Upper lobe of right lung (tissue), 1 donor: ENCODE results near the gene EPB41L4A. TPM values are rescaled to one million over a fixed set of nuclear protein-coding genes. Genes with fewer than 3 reads are reported as not detected.

Experiments used
- ATAC-seq: fragments of 200-7000 bp; cut with Tn5 transposase; one replicate; pipeline ENCODE4 v1.9.1; 2020; ENCODE audit warnings: mild to moderate bottlenecking, moderate library complexity
- DNase-seq: peaks from one replicate; pipeline ENCODE4 v3.0.0-alpha.2; 2020
- H3K27ac ChIP-seq: fragments of 200-600 bp; one replicate; pipeline ENCODE4 v1.8.0; 2022
- H3K27me3 ChIP-seq: fragments of 200-600 bp; one replicate; pipeline ENCODE4 v1.8.0; 2022; ENCODE audit warnings: mild to moderate bottlenecking
- H3K36me3 ChIP-seq: fragments of 200-600 bp; one replicate; pipeline ENCODE4 v1.8.0; 2022
- H3K4me1 ChIP-seq: fragments of 200-600 bp; one replicate; pipeline ENCODE4 v1.8.0; 2022
- H3K4me3 ChIP-seq: fragments of 200-600 bp; one replicate; pipeline ENCODE4 v1.8.0; 2022; ENCODE audit warnings: mild to moderate bottlenecking
- H3K9me3 ChIP-seq: fragments of 200-600 bp; one replicate; pipeline ENCODE4 v1.8.0; 2022
- intact Hi-C: fragments of 100-400 bp; cut with DNase I; formaldehyde crosslinking; loops from one replicate; pipeline ENCODE4 v1.11.0; 2022
- total RNA-seq: library from RNA; stranded (reverse); fragmentation: NEBNext Ultra II Directional; extraction: Animal tissue kit (Norgen Biotek cat#: 25700); gene quantifications from one replicate; pipeline ENCODE4 v1.2.1, GENCODE V29; 2021
- TF ChIP-seq, protein P1 (sequence below): fragments of 200-600 bp; IDR thresholded peaks from one replicate; pipeline ENCODE4 v1.8.0; 2022; ENCODE audit warnings: antibody characterized with exemption
- donor health status: DM: no; HTN: yes; CAD: no; lungs with severe emphysema.

Gene EPB41L4A
- total RNA-seq, 1 donor from 2014 or later = 35.2 TPM

GRCh38 chr5:112388739-112389138, 30.3 kb downstream of the EPB41L4A start:
- Histone ChIP-seq H3K4me3 (no peak overlapping the region), H3K36me3 (no peaks in the 10 kb centered on the region), H3K27me3 (no peaks in the 10 kb centered on the region), H3K9me3 (no peaks in the 10 kb centered on the region), H3K27ac (no peak overlapping the region), H3K4me1 (no peaks in the 10 kb centered on the region)
- DNase-seq = no peak
- TF ChIP-seq, protein P1, sequence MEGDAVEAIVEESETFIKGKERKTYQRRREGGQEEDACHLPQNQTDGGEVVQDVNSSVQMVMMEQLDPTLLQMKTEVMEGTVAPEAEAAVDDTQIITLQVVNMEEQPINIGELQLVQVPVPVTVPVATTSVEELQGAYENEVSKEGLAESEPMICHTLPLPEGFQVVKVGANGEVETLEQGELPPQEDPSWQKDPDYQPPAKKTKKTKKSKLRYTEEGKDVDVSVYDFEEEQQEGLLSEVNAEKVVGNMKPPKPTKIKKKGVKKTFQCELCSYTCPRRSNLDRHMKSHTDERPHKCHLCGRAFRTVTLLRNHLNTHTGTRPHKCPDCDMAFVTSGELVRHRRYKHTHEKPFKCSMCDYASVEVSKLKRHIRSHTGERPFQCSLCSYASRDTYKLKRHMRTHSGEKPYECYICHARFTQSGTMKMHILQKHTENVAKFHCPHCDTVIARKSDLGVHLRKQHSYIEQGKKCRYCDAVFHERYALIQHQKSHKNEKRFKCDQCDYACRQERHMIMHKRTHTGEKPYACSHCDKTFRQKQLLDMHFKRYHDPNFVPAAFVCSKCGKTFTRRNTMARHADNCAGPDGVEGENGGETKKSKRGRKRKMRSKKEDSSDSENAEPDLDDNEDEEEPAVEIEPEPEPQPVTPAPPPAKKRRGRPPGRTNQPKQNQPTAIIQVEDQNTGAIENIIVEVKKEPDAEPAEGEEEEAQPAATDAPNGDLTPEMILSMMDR = no peak
- intact Hi-C loops = no loop called here
- ATAC-seq = no peak

DNA sequence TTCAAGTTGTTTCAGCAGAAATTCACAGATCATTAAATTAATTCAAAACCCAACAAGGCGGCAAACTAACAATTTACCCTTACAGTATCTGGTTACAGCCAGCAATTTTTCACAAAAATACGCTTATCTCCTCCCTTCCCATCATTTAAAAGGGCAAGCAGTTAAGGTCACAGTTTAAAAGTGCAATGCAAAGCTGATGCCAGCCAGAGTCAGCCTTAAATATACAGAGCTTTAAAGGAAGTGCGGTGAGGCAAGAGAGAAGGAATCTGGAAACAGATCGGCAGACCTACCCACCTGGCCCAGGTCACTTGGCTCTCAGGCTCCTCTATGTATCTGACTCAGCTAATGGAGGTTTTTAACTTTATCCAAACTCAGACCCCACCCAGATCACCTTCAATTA, 31.0 kb downstream of the EPB41L4A start:
- no peak for DNase-seq
- peak; percentile 22 for ATAC-seq
- H3K27ac ChIP-seq = no peak overlapping the region
- intact Hi-C loops = no loop called here
- TF ChIP-seq, protein P1 = no peak
- no peaks in the 10 kb centered on the region for H3K9me3 ChIP-seq
- H3K4me3 ChIP-seq = no peak overlapping the region
- H3K36me3 ChIP-seq = no peaks in the 10 kb centered on the region
- H3K27me3 ChIP-seq = no peaks in the 10 kb centered on the region
- no peaks in the 10 kb centered on the region for H3K4me1 ChIP-seq

DNA sequence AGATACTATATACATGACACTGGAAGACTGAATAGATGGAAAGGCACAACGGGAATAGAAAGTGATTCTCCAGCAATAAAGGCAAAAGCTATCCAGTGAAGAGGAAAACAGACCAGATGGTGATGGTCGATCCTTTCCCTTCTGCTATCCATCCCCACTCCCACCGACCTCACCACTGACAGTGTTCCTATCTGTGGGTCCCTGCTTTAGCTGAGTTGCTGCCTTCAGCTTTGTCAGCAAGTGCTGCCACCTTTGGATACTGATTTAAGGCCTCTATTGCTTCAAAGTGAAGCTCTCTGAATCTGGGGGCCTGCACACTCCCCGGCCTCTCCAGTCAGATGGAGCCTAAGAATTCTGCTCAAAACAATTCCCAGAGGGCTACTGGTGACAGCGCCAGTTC, 32.3 kb downstream of the EPB41L4A start:
- Histone ChIP-seq H3K36me3 (no peaks in the 10 kb centered on the region), H3K4me1 (no peaks in the 10 kb centered on the region), H3K4me3 (no peak overlapping the region), H3K9me3 (no peaks in the 10 kb centered on the region), H3K27ac (no peak overlapping the region), H3K27me3 (no peaks in the 10 kb centered on the region)
- TF ChIP-seq, protein P1 = no peak
- DNase-seq (no peak), ATAC-seq (no peak)
- intact Hi-C loops = no loop called here

GRCh38 chr5:112385969-112386368, 33.1 kb downstream of the EPB41L4A start:
- no peak overlapping the region for H3K4me3 ChIP-seq
- TF ChIP-seq, protein P1 = no peak
- H3K36me3 ChIP-seq = no peaks in the 10 kb centered on the region

DNA sequence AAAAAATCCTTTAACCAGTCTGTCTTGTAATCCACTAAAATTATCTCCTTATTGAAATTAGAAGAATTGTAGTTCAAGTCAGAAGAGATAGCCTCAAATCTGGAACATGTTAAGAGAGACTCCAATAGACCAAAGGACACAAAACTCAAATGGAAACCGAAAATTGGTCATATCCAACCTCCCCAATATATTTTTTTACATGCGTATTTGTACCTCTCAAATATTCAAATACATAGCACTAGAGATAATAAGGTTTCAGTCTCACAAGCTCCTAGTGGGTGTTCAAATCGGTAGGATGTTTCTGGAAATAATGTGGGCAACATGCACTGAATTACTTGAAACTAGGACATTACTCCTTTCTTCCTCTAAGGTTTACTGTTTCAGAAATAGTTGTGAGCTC, 33.5 kb downstream of the EPB41L4A start:
- intact Hi-C loops = no loop called here
- H3K9me3 ChIP-seq = no peaks in the 10 kb centered on the region
- DNase-seq (no peak), ATAC-seq (no peak)
- no peaks in the 10 kb centered on the region for H3K4me1 ChIP-seq
- TF ChIP-seq, protein P1 = no peak
- no peak overlapping the region for H3K27ac ChIP-seq
- no peaks in the 10 kb centered on the region for H3K27me3 ChIP-seq
- H3K4me3 ChIP-seq = no peak overlapping the region
- H3K36me3 ChIP-seq = no peaks in the 10 kb centered on the region

More at GRCh38 chr5:112385969-112386368, 33.1 kb downstream of the EPB41L4A start:
- Histone ChIP-seq H3K27ac (no peak overlapping the region), H3K9me3 (no peaks in the 10 kb centered on the region), H3K27me3 (no peaks in the 10 kb centered on the region), H3K4me1 (no peaks in the 10 kb centered on the region)
- intact Hi-C loops = no loop called here
- no peak for DNase-seq
- ATAC-seq = no peak

DNA sequence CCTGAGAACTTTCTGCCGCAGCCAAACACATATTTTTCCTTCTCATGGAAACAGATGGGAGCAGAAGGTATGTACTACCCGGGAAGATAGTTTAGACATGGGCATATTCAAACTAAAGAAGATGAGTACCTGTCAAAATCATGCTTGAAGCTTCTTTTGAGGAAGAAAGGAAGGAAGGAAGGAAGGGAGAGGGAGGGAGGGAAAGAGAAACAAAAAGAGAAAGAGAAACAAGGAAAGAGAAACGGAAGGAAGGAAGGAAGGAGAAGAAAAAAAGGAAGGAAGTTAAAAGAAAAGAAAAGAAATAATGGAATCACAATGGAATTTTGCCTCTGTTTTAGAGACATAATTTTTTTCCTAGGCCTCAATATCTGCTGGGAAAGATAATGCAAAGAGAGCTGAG, 34.6 kb downstream of the EPB41L4A start:
- no peaks in the 10 kb centered on the region for H3K27me3 ChIP-seq
- no peak overlapping the region for H3K27ac ChIP-seq
- no peaks in the 10 kb centered on the region for H3K9me3 ChIP-seq
- no peak overlapping the region for H3K4me3 ChIP-seq
- intact Hi-C loops = no loop called here
- TF ChIP-seq, protein P1 = no peak
- no peaks in the 10 kb centered on the region for H3K4me1 ChIP-seq
- ATAC-seq (no peak), DNase-seq (no peak)
- H3K36me3 ChIP-seq = no peaks in the 10 kb centered on the region
